Measurements from ENCODE around the gene CORT. TPM values are rescaled to one million over a fixed set of nuclear protein-coding genes. Genes with fewer than 3 reads are reported as not detected.
"Not testable (repeated sequence)": the region's sequence is repeated elsewhere in the genome, so short reads cannot be mapped to it uniquely, and the experiment has no call there.

Gene CORT, protein sequence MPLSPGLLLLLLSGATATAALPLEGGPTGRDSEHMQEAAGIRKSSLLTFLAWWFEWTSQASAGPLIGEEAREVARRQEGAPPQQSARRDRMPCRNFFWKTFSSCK
- under 1 TPM; 0.29 to 0.47 TPM for total RNA-seq

- Mint-ChIP-seq H3K4me3 (no peak within 1 kb of the TSS), H3K4me1 (ENCODE audit: low read depth) (no peaks in the 10 kb centered on the region), H3K27ac (no peak within 1 kb of the TSS), H3K9me3 (no peaks in the 10 kb centered on the region), H3K27me3 (ENCODE audit: low read depth) (no peaks in the 10 kb centered on the region), H3K36me3 (ENCODE audit: low read depth) (peaks cover 4% of the 10 kb centered on the region)
- DNase-seq: no peak
- intact Hi-C loops (cut with micrococcal nuclease): no loop called here
- CTCF ChIA-PET: no interaction called here
Observed at GRCh38 chr1:10449751-10450150, at the start of gene CORT. TSS of gene CORT (plus strand) at chr1:10450031. CDS start at chr1:10450224, 193 bp downstream.

GRCh38 chr1:10401281-10401680, 48.5 kb upstream of the CORT start:
- intact Hi-C loops (cut with micrococcal nuclease): no loop called here
- H3K36me3 Mint-ChIP-seq (ENCODE audit: low read depth): peaks cover 25% of the 10 kb centered on the region
- no peaks in the 10 kb centered on the region for H3K9me3 Mint-ChIP-seq
- H3K27me3 Mint-ChIP-seq (ENCODE audit: low read depth): no peaks in the 10 kb centered on the region
- DNase-seq: no peak
- H3K4me3 Mint-ChIP-seq: no peak overlapping the region
- H3K27ac Mint-ChIP-seq: no peak overlapping the region
- peaks cover 25% of the 10 kb centered on the region for H3K4me1 Mint-ChIP-seq (ENCODE audit: low read depth)
- CTCF ChIA-PET: no interaction called here

- intact Hi-C loops (cut with micrococcal nuclease): no loop called here
- Mint-ChIP-seq H3K27me3 (ENCODE audit: low read depth) (no peaks in the 10 kb centered on the region), H3K4me1 (ENCODE audit: low read depth) (peaks cover 23% of the 10 kb centered on the region), H3K36me3 (ENCODE audit: low read depth) (peaks cover 36% of the 10 kb centered on the region), H3K4me3 (no peak overlapping the region), H3K27ac (no peak overlapping the region), H3K9me3 (no peaks in the 10 kb centered on the region)
- CTCF ChIA-PET: no interaction called here
- no peak for DNase-seq
Observed at GRCh38 chr1:10402729-10403274, 47.0 kb upstream of the CORT start.

GRCh38 chr1:10407201-10407600, 42.6 kb upstream of the CORT start:
- H3K36me3 Mint-ChIP-seq (ENCODE audit: low read depth): peaks cover 44% of the 10 kb centered on the region
- intact Hi-C loops (cut with micrococcal nuclease): no loop called here

GRCh38 chr1:10415211-10415930, 34.5 kb upstream of the CORT start:
- peak overlapping the region; percentile 78 for H3K27ac Mint-ChIP-seq
- intact Hi-C loops (cut with micrococcal nuclease): no loop called here
- no peak for DNase-seq
- CTCF ChIA-PET: interaction anchor here (0.6 to 1.2 kb wide), 3 partner anchors 204 to 225 kb away, joined by 3 to 5 read pairs (median 3); partner anchors contain the start of gene KIF1B
- peaks cover 6% of the 10 kb centered on the region for H3K4me1 Mint-ChIP-seq (ENCODE audit: low read depth)
- H3K4me3 Mint-ChIP-seq: no peak overlapping the region
- H3K9me3 Mint-ChIP-seq: no peaks in the 10 kb centered on the region
- peaks cover 43% of the 10 kb centered on the region for H3K36me3 Mint-ChIP-seq (ENCODE audit: low read depth)
- no peaks in the 10 kb centered on the region for H3K27me3 Mint-ChIP-seq (ENCODE audit: low read depth)

More at GRCh38 chr1:10407201-10407600, 42.6 kb upstream of the CORT start:
- Mint-ChIP-seq H3K27ac (no peak overlapping the region), H3K9me3 (no peaks in the 10 kb centered on the region), H3K4me3 (no peak overlapping the region), H3K4me1 (ENCODE audit: low read depth) (peaks cover 8% of the 10 kb centered on the region), H3K27me3 (ENCODE audit: low read depth) (no peaks in the 10 kb centered on the region)
- DNase-seq: no peak
- CTCF ChIA-PET: no interaction called here

- CTCF ChIA-PET: interaction anchor here (1.2 kb wide), 2 partner anchors 204 to 206 kb away, joined by 3 read pairs; partner anchors contain the start of gene KIF1B
- intact Hi-C loops (cut with micrococcal nuclease); H3K27me3 Mint-ChIP-seq (ENCODE audit: low read depth); H3K9me3 Mint-ChIP-seq; H3K4me3 Mint-ChIP-seq; DNase-seq; H3K4me1 Mint-ChIP-seq (ENCODE audit: low read depth): not testable (repeated sequence)
- Mint-ChIP-seq H3K36me3 (ENCODE audit: low read depth) (peaks cover 41% of the 10 kb centered on the region), H3K27ac (peak overlapping the region; percentile 59)
Observed at GRCh38 chr1:10415967-10416366, 33.9 kb upstream of the CORT start.

- H3K27ac Mint-ChIP-seq; H3K27me3 Mint-ChIP-seq (ENCODE audit: low read depth); intact Hi-C loops (cut with micrococcal nuclease); H3K4me3 Mint-ChIP-seq; CTCF ChIA-PET; H3K4me1 Mint-ChIP-seq (ENCODE audit: low read depth); H3K9me3 Mint-ChIP-seq; DNase-seq: not testable (repeated sequence)
- peaks cover 27% of the 10 kb centered on the region for H3K36me3 Mint-ChIP-seq (ENCODE audit: low read depth)
Observed at GRCh38 chr1:10418741-10419140, 31.1 kb upstream of the CORT start.

DNA sequence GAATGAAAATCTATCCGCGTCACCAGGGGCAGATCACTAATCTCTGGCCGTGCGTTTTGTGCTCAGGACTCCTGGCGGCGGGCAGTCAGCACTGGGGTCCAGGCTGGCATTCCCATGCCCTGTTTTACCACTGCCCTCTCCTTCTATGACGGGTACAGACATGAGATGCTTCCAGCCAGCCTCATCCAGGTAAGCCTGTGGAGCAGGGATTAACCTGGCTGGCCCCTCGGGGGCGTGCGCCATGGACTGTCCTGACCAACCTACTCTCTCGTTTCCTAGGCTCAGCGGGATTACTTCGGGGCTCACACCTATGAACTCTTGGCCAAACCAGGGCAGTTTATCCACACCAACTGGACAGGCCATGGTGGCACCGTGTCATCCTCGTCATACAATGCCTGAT, 30.5 kb upstream of the CORT start:
- DNase-seq: no peak
- Mint-ChIP-seq H3K4me3 (no peak overlapping the region), H3K9me3 (no peaks in the 10 kb centered on the region), H3K27ac (no peak overlapping the region), H3K4me1 (ENCODE audit: low read depth) (peaks cover 6% of the 10 kb centered on the region), H3K27me3 (ENCODE audit: low read depth) (no peaks in the 10 kb centered on the region), H3K36me3 (ENCODE audit: low read depth) (peaks cover 27% of the 10 kb centered on the region)
- intact Hi-C loops (cut with micrococcal nuclease): no loop called here
- CTCF ChIA-PET: no interaction called here

DNA sequence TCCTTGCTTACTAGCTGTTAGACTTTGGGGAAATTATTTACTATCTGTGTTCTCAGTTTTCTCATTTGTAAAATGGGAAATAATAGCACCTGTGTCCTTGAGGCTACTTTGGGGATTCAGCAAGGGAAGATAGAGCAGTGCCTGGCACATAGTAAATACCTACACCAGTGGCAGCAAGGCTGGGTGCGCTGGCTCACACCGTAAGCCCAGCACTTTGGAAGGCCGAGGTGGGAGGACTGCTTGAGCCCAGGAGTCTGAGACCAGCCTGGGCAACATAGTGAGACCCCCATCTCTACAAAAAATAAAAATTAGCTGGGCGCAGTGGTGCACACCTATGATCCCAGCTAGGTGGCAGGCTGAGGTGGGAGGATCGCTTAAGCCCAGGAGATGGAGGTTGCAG, 28.2 kb upstream of the CORT start:
- Mint-ChIP-seq H3K27me3 (ENCODE audit: low read depth) (no peaks in the 10 kb centered on the region), H3K9me3 (no peaks in the 10 kb centered on the region), H3K27ac (no peak overlapping the region), H3K4me3 (no peak overlapping the region), H3K4me1 (ENCODE audit: low read depth) (no peaks in the 10 kb centered on the region), H3K36me3 (ENCODE audit: low read depth) (peaks cover 15% of the 10 kb centered on the region)
- intact Hi-C loops (cut with micrococcal nuclease): no loop called here
- DNase-seq: no peak
- CTCF ChIA-PET: no interaction called here

- CTCF ChIA-PET: interaction anchor here (0.6 kb wide), 1 partner anchor 71 kb away, joined by 3 read pairs; no protein-coding TSS in a partner anchor
- Mint-ChIP-seq H3K4me1 (ENCODE audit: low read depth) (peaks cover 1% of the 10 kb centered on the region), H3K27ac (no peak overlapping the region), H3K27me3 (ENCODE audit: low read depth) (no peaks in the 10 kb centered on the region), H3K4me3 (no peak overlapping the region), H3K36me3 (ENCODE audit: low read depth) (peaks cover 10% of the 10 kb centered on the region), H3K9me3 (no peaks in the 10 kb centered on the region)
- no peak for DNase-seq
- intact Hi-C loops (cut with micrococcal nuclease): no loop called here
Observed at GRCh38 chr1:10424034-10424433, 25.8 kb upstream of the CORT start.

GRCh38 chr1:10424651-10425050, 25.2 kb upstream of the CORT start:
- Mint-ChIP-seq H3K4me3 (no peak overlapping the region), H3K9me3 (no peaks in the 10 kb centered on the region), H3K4me1 (ENCODE audit: low read depth) (peaks cover 3% of the 10 kb centered on the region), H3K27ac (no peak overlapping the region), H3K27me3 (ENCODE audit: low read depth) (no peaks in the 10 kb centered on the region), H3K36me3 (ENCODE audit: low read depth) (peaks cover 5% of the 10 kb centered on the region)
- CTCF ChIA-PET: interaction anchor here (0.6 kb wide), 2 partner anchors 71 to 288 kb away, joined by 3 to 5 read pairs; no protein-coding TSS in a partner anchor
- intact Hi-C loops (cut with micrococcal nuclease): loop anchor here (5.0 kb wide), 1 partner anchor 797 kb away; no protein-coding TSS in a partner anchor
- no peak for DNase-seq

- H3K9me3 Mint-ChIP-seq; DNase-seq; H3K27me3 Mint-ChIP-seq (ENCODE audit: low read depth); H3K4me3 Mint-ChIP-seq; H3K27ac Mint-ChIP-seq; H3K36me3 Mint-ChIP-seq (ENCODE audit: low read depth); H3K4me1 Mint-ChIP-seq (ENCODE audit: low read depth): not testable (repeated sequence)
- intact Hi-C loops (cut with micrococcal nuclease): loop anchor here (5.0 kb wide), 1 partner anchor 799 kb away; no protein-coding TSS in a partner anchor
- CTCF ChIA-PET: interaction anchor here (0.6 to 1.1 kb wide), 2 partner anchors 39 to 533 kb away, joined by 3 to 4 read pairs; no protein-coding TSS in a partner anchor
Observed at GRCh38 chr1:10425826-10426534, 23.9 kb upstream of the CORT start.

Data from activated naive CD4-positive, alpha-beta T cell treated with anti-CD3 and anti-CD28 coated beads for 36 hours (primary cell).